Neural cell (in vitro differentiated cells): ENCODE measurements around the gene STK24. TPM values are rescaled to one million over a fixed set of nuclear protein-coding genes. Genes with fewer than 3 reads are reported as not detected.

Source experiments
- H2AFZ ChIP-seq: fragments of 200-600, 300-800 bp; sonication (generic), shearing (Covaris generic); 2 replicates; pipeline ENCODE4 v1.6.0; 2014; ENCODE audit warnings: low read depth, mild to moderate bottlenecking, antibody characterized with exemption, low read length, moderate library complexity
- H3F3A ChIP-seq: fragments of 200-600 bp; shearing (Covaris generic); 2 replicates; pipeline ENCODE4 v1.6.1; 2016; ENCODE audit warnings: mild to moderate bottlenecking, moderate library complexity, mixed read lengths, antibody characterized with exemption, low read length; ENCODE audit not compliant: insufficient read depth, poor library complexity, severe bottlenecking
- H3K27ac ChIP-seq: fragments of 200-600, 300-800 bp; sonication (generic), shearing (Covaris generic); 2 replicates; pipeline ENCODE4 v1.5.1; 2014; ENCODE audit warnings: mild to moderate bottlenecking, low read length, moderate library complexity
- H3K27me3 ChIP-seq: fragments of 300-800, 200-600 bp; sonication (generic), shearing (Covaris generic); 2 replicates; pipeline ENCODE4 v1.6.0; 2014; ENCODE audit warnings: mild to moderate bottlenecking, low read depth, low read length, moderate library complexity; ENCODE audit not compliant: insufficient read depth
- H3K36me3 ChIP-seq: fragments of 300-800, 200-600 bp; sonication (generic), shearing (Covaris generic); 2 replicates; pipeline ENCODE4 v1.5.1; 2014; ENCODE audit warnings: mild to moderate bottlenecking, antibody characterized with exemption, low read length, moderate library complexity; ENCODE audit not compliant: insufficient read depth
- H3K4me2 ChIP-seq: fragments of 300-800, 200-600 bp; sonication (generic), shearing (Covaris generic); 2 replicates; pipeline ENCODE4 v1.6.0; 2014; ENCODE audit warnings: mild to moderate bottlenecking, low read length
- H3K4me3 ChIP-seq: fragments of 300-800, 200-600 bp; sonication (generic), shearing (Covaris generic); 2 replicates; pipeline ENCODE4 v1.5.1; 2014; ENCODE audit warnings: mild to moderate bottlenecking, low read length, moderate library complexity
- H3K79me2 ChIP-seq: fragments of 200-600 bp; shearing (Covaris generic); replicated peaks from 2 replicates; pipeline ENCODE4 v1.6.0; 2014; ENCODE audit warnings: mild to moderate bottlenecking, low read length, moderate library complexity; ENCODE audit not compliant: insufficient read depth
- H3K9ac ChIP-seq: fragments of 300-800, 200-600 bp; sonication (generic), shearing (Covaris generic); 2 replicates; pipeline ENCODE4 v1.6.1; 2016; ENCODE audit warnings: mild to moderate bottlenecking, low read length, mixed read lengths
- H3K9me2 ChIP-seq: fragments of 200-600 bp; shearing (Covaris generic); 2 replicates; pipeline ENCODE4 v1.6.1; 2016; ENCODE audit warnings: mild to moderate bottlenecking, low read length, mixed read lengths; ENCODE audit not compliant: insufficient read depth
- H3K9me3 ChIP-seq: fragments of 200-600, 300-800 bp; sonication (generic), shearing (Covaris generic); 2 replicates; pipeline ENCODE4 v1.6.1; 2016; ENCODE audit warnings: mild to moderate bottlenecking, mixed run types, low read length, moderate library complexity, mixed read lengths
- H4K20me1 ChIP-seq: fragments of 200-600 bp; shearing (Covaris generic); 2 replicates; pipeline ENCODE4 v1.6.1; 2016; ENCODE audit warnings: mild to moderate bottlenecking, mixed run types; ENCODE audit not compliant: insufficient read depth
- CTCF ChIP-seq: fragments of 450-650 bp; IDR thresholded peaks from 2 replicates; pipeline ENCODE4 v1.5.1; 2014; ENCODE audit warnings: antibody characterized with exemption, mild to moderate bottlenecking, moderate library complexity; ENCODE audit not compliant: poor library complexity, severe bottlenecking
- EP300 ChIP-seq: fragments of 450-650 bp; conservative IDR thresholded peaks from 2 replicates; pipeline ENCODE4 v1.6.1; 2014; ENCODE audit warnings: antibody characterized with exemption, mild to moderate bottlenecking, moderate library complexity; ENCODE audit not compliant: poor library complexity, severe bottlenecking
- EZH2 ChIP-seq: fragments of 200-600, 300-800 bp; shearing (Covaris generic), sonication (generic); IDR thresholded peaks from 2 replicates; pipeline ENCODE4 v1.6.1; 2014; ENCODE audit warnings: antibody characterized with exemption, low read length, borderline replicate concordance, mild to moderate bottlenecking; ENCODE audit not compliant: insufficient read depth, poor library complexity, severe bottlenecking
- MXI1 ChIP-seq: fragments of 450-650 bp; conservative IDR thresholded peaks from 2 replicates; pipeline ENCODE4 v1.6.1; 2014; ENCODE audit warnings: antibody characterized with exemption, mild to moderate bottlenecking; ENCODE audit not compliant: poor library complexity, severe bottlenecking
- POLR2AphosphoS5 ChIP-seq: IDR thresholded peaks from 2 replicates; pipeline ENCODE4 v1.6.1; 2012
- RAD21 ChIP-seq: fragments of 450-650 bp; conservative IDR thresholded peaks from 2 replicates; pipeline ENCODE4 v1.6.1; 2014; ENCODE audit warnings: antibody characterized with exemption, mild to moderate bottlenecking, moderate library complexity
- REST ChIP-seq: IDR thresholded peaks from 2 replicates; pipeline ENCODE4 v1.6.1; 2012; ENCODE audit warnings: borderline replicate concordance
- SMC3 ChIP-seq: fragments of 450-650 bp; conservative IDR thresholded peaks from 2 replicates; pipeline ENCODE4 v1.6.1; 2014; ENCODE audit warnings: antibody characterized with exemption, mild to moderate bottlenecking, moderate library complexity; ENCODE audit not compliant: poor library complexity
- TAF1 ChIP-seq: IDR thresholded peaks from 2 replicates; pipeline ENCODE4 v1.6.1; 2012; ENCODE audit warnings: low read depth
- polyA plus RNA-seq: library from polyadenylated mRNA; depleted of rRNA; stranded (reverse); fragments of >200 nt; gene quantifications from 2 replicates; pipeline ENCODE4 v1.2.3, GENCODE V29; 2014

STK24 gene
- polyA plus RNA-seq, 1 donor from 2014 or later = 66.0 TPM

- no peak overlapping the region for H3K4me3 ChIP-seq
- no peaks in the 10 kb centered on the region for H3K9me2 ChIP-seq
- no peaks in the 10 kb centered on the region for H4K20me1 ChIP-seq
- no peak overlapping the region for H3K27ac ChIP-seq
- H3K79me2 ChIP-seq = peaks cover 18% of the 10 kb centered on the region
- H3K9ac ChIP-seq = no peak overlapping the region
- H3K9me3 ChIP-seq = no peaks in the 10 kb centered on the region
- TF ChIP-seq POLR2AphosphoS5 (no peak), SMC3 (no peak), EZH2 (no peak), CTCF (no peak), EP300 (no peak), TAF1 (no peak), REST (no peak), RAD21 (no peak), MXI1 (no peak)
- H3K4me2 ChIP-seq = no peak overlapping the region
- H3K27me3 ChIP-seq = no peaks in the 10 kb centered on the region
- no peaks in the 10 kb centered on the region for H3K36me3 ChIP-seq
- H3F3A ChIP-seq = no peaks in the 10 kb centered on the region
- H2AFZ ChIP-seq = no peak overlapping the region
Measured at GRCh38 chr13:98508685-98509084, 68.2 kb downstream of the STK24 start.

- H3K79me2 ChIP-seq = peaks cover 18% of the 10 kb centered on the region
- H3K36me3 ChIP-seq = no peaks in the 10 kb centered on the region
- no peak overlapping the region for H3K4me3 ChIP-seq
- no peaks in the 10 kb centered on the region for H3K9me3 ChIP-seq
- H3K9ac ChIP-seq = no peak overlapping the region
- no peaks in the 10 kb centered on the region for H3F3A ChIP-seq
- no peaks in the 10 kb centered on the region for H3K9me2 ChIP-seq
- TF ChIP-seq REST = no peak
- TF ChIP-seq MXI1 = no peak
- no peak for TF ChIP-seq EP300
- TF ChIP-seq CTCF = no peak
- TF ChIP-seq POLR2AphosphoS5 = no peak
- no peak for TF ChIP-seq TAF1
- no peak for TF ChIP-seq RAD21
- no peak for TF ChIP-seq EZH2
- no peak for TF ChIP-seq SMC3
- no peaks in the 10 kb centered on the region for H3K27me3 ChIP-seq
- H2AFZ ChIP-seq = no peak overlapping the region
- H4K20me1 ChIP-seq = no peaks in the 10 kb centered on the region
- H3K27ac ChIP-seq = no peak overlapping the region
- no peak overlapping the region for H3K4me2 ChIP-seq
Measured at GRCh38 chr13:98508280-98508679, 68.6 kb downstream of the STK24 start.
